CD4-positive, alpha-beta memory T cell (primary cell): ENCODE measurements around the gene MARCHF10. TPM values are rescaled to one million over a fixed set of nuclear protein-coding genes. Genes with fewer than 3 reads are reported as not detected.

Experiments used
- CTCF ChIA-PET: fragments of 350-600 bp; sonication (Branson Sonifier 250); formaldehyde crosslinking; loops from one replicate; lab custom pipeline; 2021; ENCODE audit warnings: inconsistent platforms; ENCODE audit not compliant: partially characterized antibody; lab: Charles Lee
- POLR2A ChIA-PET: fragments of 350-600 bp; sonication (Branson Sonifier 250); formaldehyde crosslinking; loops from one replicate; lab custom pipeline; 2021; ENCODE audit not compliant: partially characterized antibody; lab: Charles Lee
- DNase-seq, 5 donors: peaks; one replicate each; pipeline versions ENCODE4 v3.0.0 to v3.0.0-alpha.2; 2020 to 2022; ENCODE audit warnings: mixed read lengths in 1 of 5
- H3K27ac ChIP-seq: one replicate; pipeline ENCODE4 v1.7.0; 2013; ENCODE audit warnings: low read depth, low read length
- H3K27me3 ChIP-seq: 2 replicates; pipeline ENCODE4 v1.7.0; 2013; ENCODE audit warnings: mild to moderate bottlenecking, low read length, moderate library complexity; ENCODE audit not compliant: insufficient read depth
- H3K36me3 ChIP-seq: 2 replicates; pipeline ENCODE4 v1.7.0; 2013; ENCODE audit warnings: mild to moderate bottlenecking, low read length, moderate library complexity; ENCODE audit not compliant: insufficient read depth
- H3K4me1 ChIP-seq: 2 replicates; pipeline ENCODE4 v1.7.0; 2013; ENCODE audit warnings: mild to moderate bottlenecking, low read length, moderate library complexity; ENCODE audit not compliant: insufficient read depth
- H3K4me3 ChIP-seq, 2 donors: one replicate each; pipeline ENCODE4 v1.7.0; 2013; ENCODE audit warnings: low read length in 2 of 2, mild to moderate bottlenecking in 1 of 2
- H3K9me3 ChIP-seq, 2 donors: one replicate each; pipeline ENCODE4 v1.7.0; 2013; ENCODE audit warnings: low read length in 2 of 2, control low read depth in 1 of 2; ENCODE audit not compliant: control insufficient read depth in 1 of 2
- H3K27ac Mint-ChIP-seq, 7 donors: one replicate each; pipeline ENCODE4 v1.8.0; 2020 to 2021; ENCODE audit warnings: mixed read lengths in 7 of 7, mild to moderate bottlenecking in 6 of 7, inconsistent platforms in 3 of 7, moderate library complexity in 3 of 7
- H3K27me3 Mint-ChIP-seq, 2 donors: one replicate each; pipeline ENCODE4 v1.8.0; 2020 to 2021; ENCODE audit warnings: mixed read lengths in 2 of 2
- H3K36me3 Mint-ChIP-seq, 2 donors: one replicate each; pipeline ENCODE4 v1.8.0; 2020 to 2021; ENCODE audit warnings: mixed read lengths in 2 of 2, inconsistent platforms in 1 of 2, mild to moderate bottlenecking in 1 of 2
- H3K4me1 Mint-ChIP-seq, 4 donors: one replicate each; pipeline ENCODE4 v1.8.0; 2020 to 2021; ENCODE audit warnings: mixed read lengths in 4 of 4, mild to moderate bottlenecking in 1 of 4
- H3K4me3 Mint-ChIP-seq, 8 donors: one replicate each; pipeline ENCODE4 v1.8.0; 2020 to 2021; ENCODE audit warnings: mixed read lengths in 8 of 8, mild to moderate bottlenecking in 7 of 8, moderate library complexity in 6 of 8, inconsistent platforms in 3 of 8
- H3K9me3 Mint-ChIP-seq, 8 donors: one replicate each; pipeline ENCODE4 v1.8.0; 2020 to 2021; ENCODE audit warnings: mixed read lengths in 8 of 8, mild to moderate bottlenecking in 5 of 8, inconsistent platforms in 3 of 8, moderate library complexity in 1 of 8
- intact Hi-C: fragments of 100-400 bp; cut with micrococcal nuclease; formaldehyde crosslinking; loops from one replicate; pipeline ENCODE4 v1.15.1; 2023
- polyA plus RNA-seq, 2 donors: library from polyadenylated mRNA; unstranded; fragments of 300-500 nt; fragmentation: Illumina TruSeq; gene quantifications; one replicate each; pipeline ENCODE4 v1.2.3, GENCODE V29; 2021
- total RNA-seq, 2 experiments: library from RNA; stranded (reverse); gene quantifications; one replicate each; pipeline ENCODE4 v1.2.3, GENCODE V29; 2021

The MARCHF10 gene
- total and polyA plus RNA-seq, 4 experiments from 2014 or later, result 0.15 to 0.89 (median 0.45) TPM

- no peak overlapping the region for H3K27ac Mint-ChIP-seq
- peaks cover 6 to 7% of the 10 kb centered on the region in 2 donors for H3K27me3 Mint-ChIP-seq
- no peak overlapping the region for H3K27ac ChIP-seq
- no peaks in the 10 kb centered on the region for H3K27me3 ChIP-seq
- no peaks in the 10 kb centered on the region for H3K4me1 ChIP-seq
- no peak overlapping the region for H3K4me3 ChIP-seq
- ChIA-PET CTCF (no interaction called here), POLR2A (no interaction called here)
- no peaks in the 10 kb centered on the region for H3K9me3 ChIP-seq
- no peak for DNase-seq
- intact Hi-C loops, result no loop called here
- no peak overlapping the region for H3K4me3 Mint-ChIP-seq
- peaks cover 0 to 6% (median 0%) of the 10 kb centered on the region in 8 donors for H3K9me3 Mint-ChIP-seq
- H3K36me3 ChIP-seq, result no peaks in the 10 kb centered on the region
- H3K36me3 Mint-ChIP-seq, result no peaks in the 10 kb centered on the region
- peaks cover 0 to 6% (median 4%) of the 10 kb centered on the region in 4 donors for H3K4me1 Mint-ChIP-seq
Measured at GRCh38 chr17:62819511-62820221, 11.6 kb upstream of the MARCHF10 start.

- POLR2A ChIA-PET, result no interaction called here
- CTCF ChIA-PET, result no interaction called here
- intact Hi-C loops, result no loop called here
Measured at GRCh38 chr17:62818526-62818925, 10.4 kb upstream of the MARCHF10 start.

GRCh38 chr17:62816282-62816839 is 8.2 kb upstream of the MARCHF10 start:
- CTCF ChIA-PET, result no interaction called here
- H3K36me3 Mint-ChIP-seq, result peaks cover 0 to 3% of the 10 kb centered on the region in 2 donors
- H3K27me3 ChIP-seq, result no peaks in the 10 kb centered on the region
- H3K27me3 Mint-ChIP-seq, result peaks cover 7% of the 10 kb centered on the region in 2 donors
- H3K9me3 Mint-ChIP-seq, result peaks cover 0 to 17% (median 8%) of the 10 kb centered on the region in 8 donors
- H3K27ac Mint-ChIP-seq, result no peak overlapping the region
- intact Hi-C loops, result no loop called here
- no peaks in the 10 kb centered on the region for H3K4me1 ChIP-seq
- H3K4me3 ChIP-seq, result no peak overlapping the region
- POLR2A ChIA-PET, result no interaction called here
- no peaks in the 10 kb centered on the region for H3K36me3 ChIP-seq
- no peaks in the 10 kb centered on the region for H3K9me3 ChIP-seq
- H3K27ac ChIP-seq, result no peak overlapping the region
- no peak for DNase-seq
- H3K4me1 Mint-ChIP-seq, result peaks cover 0 to 6% (median 4%) of the 10 kb centered on the region in 4 donors
- H3K4me3 Mint-ChIP-seq, result no peak overlapping the region

More at GRCh38 chr17:62818526-62818925, 10.4 kb upstream of the MARCHF10 start:
- Histone ChIP-seq H3K9me3 (no peaks in the 10 kb centered on the region), H3K27me3 (no peaks in the 10 kb centered on the region), H3K4me3 (no peak overlapping the region), H3K4me1 (no peaks in the 10 kb centered on the region), H3K27ac (no peak overlapping the region), H3K36me3 (no peaks in the 10 kb centered on the region)
- no peak for DNase-seq
- Mint-ChIP-seq H3K27me3 (peaks cover 7 to 9% of the 10 kb centered on the region in 2 donors), H3K4me3 (no peak overlapping the region), H3K36me3 (peaks cover 0 to 3% of the 10 kb centered on the region in 2 donors), H3K9me3 (peaks cover 0 to 12% (median 8%) of the 10 kb centered on the region in 8 donors), H3K27ac (no peak overlapping the region), H3K4me1 (peaks cover 0 to 6% (median 4%) of the 10 kb centered on the region in 4 donors)

GRCh38 chr17:62809656-62810055 is 1.5 kb upstream of the MARCHF10 start:
- no peak for DNase-seq
- POLR2A ChIA-PET, result interaction anchor here (0.5 kb wide), 1 partner anchor 688 kb away, joined by 3 read pairs; no protein-coding TSS in a partner anchor
- Histone ChIP-seq H3K4me1 (peaks cover 3% of the 10 kb centered on the region), H3K9me3 (no peaks in the 10 kb centered on the region), H3K27me3 (peaks cover 3% of the 10 kb centered on the region), H3K4me3 (no peak overlapping the region), H3K36me3 (no peaks in the 10 kb centered on the region), H3K27ac (no peak overlapping the region)
- Mint-ChIP-seq H3K4me1 (peaks cover 0 to 9% (median 7%) of the 10 kb centered on the region in 4 donors), H3K9me3 (peaks cover 0 to 11% (median 8%) of the 10 kb centered on the region in 8 donors), H3K27me3 (peaks cover 23 to 29% of the 10 kb centered on the region in 2 donors), H3K36me3 (peaks cover 0 to 3% of the 10 kb centered on the region in 2 donors), H3K4me3 (peak overlapping the region in 2 of 8 donors; percentile 11), H3K27ac (no peak overlapping the region)
- intact Hi-C loops, result no loop called here
- CTCF ChIA-PET, result no interaction called here

- H3K36me3 ChIP-seq, result no peaks in the 10 kb centered on the region
- H3K9me3 Mint-ChIP-seq, result peaks cover 0 to 5% (median under 1%) of the 10 kb centered on the region in 8 donors
- H3K4me3 Mint-ChIP-seq, result peak overlapping the region in 1 of 8 donors; percentile 15
- peaks cover 3% of the 10 kb centered on the region for H3K4me1 ChIP-seq
- no peaks in the 10 kb centered on the region for H3K9me3 ChIP-seq
- H3K4me1 Mint-ChIP-seq, result peaks cover 0 to 9% (median 7%) of the 10 kb centered on the region in 4 donors
- H3K4me3 ChIP-seq, result no peak overlapping the region
- H3K27ac ChIP-seq, result no peak overlapping the region
- POLR2A ChIA-PET, result no interaction called here
- peaks cover 0 to under 1% of the 10 kb centered on the region in 2 donors for H3K36me3 Mint-ChIP-seq
- H3K27me3 Mint-ChIP-seq, result peaks cover 26 to 39% of the 10 kb centered on the region in 2 donors
- peaks cover 3% of the 10 kb centered on the region for H3K27me3 ChIP-seq
- no peak for DNase-seq
- CTCF ChIA-PET, result no interaction called here
- no peak overlapping the region for H3K27ac Mint-ChIP-seq
- intact Hi-C loops, result no loop called here
Measured at GRCh38 chr17:62808576-62808970, 459 bp upstream of the MARCHF10 start.

GRCh38 chr17:62805234-62805633 is 2.9 kb downstream of the MARCHF10 start:
- H3K36me3 Mint-ChIP-seq, result no peaks in the 10 kb centered on the region

GRCh38 chr17:62804822-62805221 is 3.3 kb downstream of the MARCHF10 start:
- H3K27me3 ChIP-seq, result peaks cover 3% of the 10 kb centered on the region

More at GRCh38 chr17:62805234-62805633, 2.9 kb downstream of the MARCHF10 start:
- H3K27ac Mint-ChIP-seq, result no peak overlapping the region
- no peaks in the 10 kb centered on the region for H3K36me3 ChIP-seq
- no peaks in the 10 kb centered on the region for H3K9me3 Mint-ChIP-seq
- H3K4me3 Mint-ChIP-seq, result no peak overlapping the region
- no peaks in the 10 kb centered on the region for H3K9me3 ChIP-seq
- H3K27me3 Mint-ChIP-seq, result peaks cover 35 to 51% of the 10 kb centered on the region in 2 donors
- no peak for DNase-seq
- peaks cover 3% of the 10 kb centered on the region for H3K27me3 ChIP-seq
- peaks cover 3% of the 10 kb centered on the region for H3K4me1 ChIP-seq
- ChIA-PET CTCF (no interaction called here), POLR2A (no interaction called here)
- H3K4me1 Mint-ChIP-seq, result peaks cover 0 to 9% (median 7%) of the 10 kb centered on the region in 4 donors
- no peak overlapping the region for H3K27ac ChIP-seq
- intact Hi-C loops, result no loop called here
- H3K4me3 ChIP-seq, result no peak overlapping the region

More at GRCh38 chr17:62804822-62805221, 3.3 kb downstream of the MARCHF10 start:
- Histone ChIP-seq H3K4me1 (peaks cover 3% of the 10 kb centered on the region), H3K36me3 (no peaks in the 10 kb centered on the region), H3K4me3 (no peak overlapping the region), H3K27ac (no peak overlapping the region), H3K9me3 (no peaks in the 10 kb centered on the region)
- H3K4me3 Mint-ChIP-seq, result peak overlapping the region in 1 of 8 donors; percentile 49
- H3K27ac Mint-ChIP-seq, result no peak overlapping the region
- intact Hi-C loops, result no loop called here
- peaks cover 37 to 50% of the 10 kb centered on the region in 2 donors for H3K27me3 Mint-ChIP-seq
- no peaks in the 10 kb centered on the region for H3K36me3 Mint-ChIP-seq
- H3K9me3 Mint-ChIP-seq, result no peaks in the 10 kb centered on the region
- no peak for DNase-seq
- POLR2A ChIA-PET, result no interaction called here
- CTCF ChIA-PET, result no interaction called here
- H3K4me1 Mint-ChIP-seq, result peaks cover 0 to 9% (median 6%) of the 10 kb centered on the region in 4 donors
